HCT116 (cell line): ENCODE measurements around the gene GANAB. TPM values are rescaled to one million over a fixed set of nuclear protein-coding genes. Genes with fewer than 3 reads are reported as not detected.

Experiments used
- ATAC-seq: fragments of 200-7000 bp; cut with Tn5 transposase; 2 replicates; pipeline ENCODE4 v1.9.1; 2020; ENCODE audit warnings: mild to moderate bottlenecking, moderate library complexity
- BruUV-seq: library from RNA; stranded (reverse); fragments of 400-500 nt; replicated peaks from 2 replicates; lab custom pipeline; 2021; lab: Mats Ljungman, UMichigan
- CTCF ChIA-PET: fragments of 300-600 bp; sonication (Branson Sonifier 250); formaldehyde crosslinking; loops from one replicate; lab custom pipeline; 2021; ENCODE audit warnings: antibody characterized with exemption; lab: Charles Lee
- POLR2A ChIA-PET: fragments of 300-600, 350-600 bp; sonication (Branson Sonifier 250); formaldehyde crosslinking; loops from one replicate; lab custom pipeline; 2021; ENCODE audit warnings: antibody characterized with exemption; lab: Charles Lee
- RAD21 ChIA-PET, 2 experiments: fragments of 300-600 bp; sonication (Branson Sonifier 250); formaldehyde crosslinking; loops; one replicate each; lab custom pipeline; 2023; ENCODE audit warnings: low total read pairs in 2 of 2; ENCODE audit not compliant: uncharacterized antibody in 2 of 2, unreplicated experiment in 2 of 2, low non-redundant PET in 1 of 2; lab: Charles Lee
- DNase-seq: peaks from one replicate; pipeline ENCODE4 v3.0.0-alpha.2; 2010; ENCODE audit warnings: low read depth, low spot score
- H2AFZ ChIP-seq: fragments of 200-600 bp; shearing (Covaris generic), sonication (generic); 2 replicates; pipeline ENCODE4 v1.6.1; 2017; ENCODE audit warnings: low read depth, mixed run types, mixed read lengths, antibody characterized with exemption, low read length; ENCODE audit not compliant: poor library complexity, severe bottlenecking
- H3K27ac ChIP-seq: 2 replicates; pipeline ENCODE4 v1.5.1; 2012; ENCODE audit warnings: low read depth, low read length
- H3K27me3 ChIP-seq: fragments of 200-600 bp; sonication (generic); 2 replicates; pipeline ENCODE4 v1.6.1; 2016; ENCODE audit warnings: mixed run types, low read length, mixed read lengths; ENCODE audit not compliant: insufficient read depth
- H3K36me3 ChIP-seq, 2 experiments: fragments of 200-500 bp in 1 of 2; fragments of 200-600 bp in 1 of 2; sonication (Bioruptor generic) in 1 of 2; sonication (generic) in 1 of 2; 2 replicates each; pipeline versions ENCODE4 v1.5.1 to v1.6.1; 2014 to 2016; ENCODE audit warnings: low read length in 2 of 2, inconsistent platforms in 1 of 2, mixed read lengths in 1 of 2, mixed run types in 1 of 2; ENCODE audit not compliant: insufficient read depth in 2 of 2, control insufficient read depth in 1 of 2
- H3K4me1 ChIP-seq, 2 experiments: fragments of 200-600 bp in 1 of 2; sonication (generic) in 1 of 2; 2 replicates each; pipeline versions ENCODE4 v1.5.1 to v1.6.1; 2012 to 2017; ENCODE audit warnings: low read length in 2 of 2, inconsistent platforms in 1 of 2, mild to moderate bottlenecking in 1 of 2, mixed read lengths in 1 of 2, mixed run types in 1 of 2, moderate library complexity in 1 of 2; ENCODE audit not compliant: insufficient read depth in 2 of 2, control insufficient read depth in 1 of 2
- H3K4me2 ChIP-seq: fragments of 200-600 bp; sonication (generic); 2 replicates; pipeline ENCODE4 v1.6.1; 2017; ENCODE audit warnings: mixed run types, low read length, mixed read lengths
- H3K4me3 ChIP-seq, 2 experiments: fragments of 200-600 bp in 1 of 2; sonication (generic) in 1 of 2; replicated peaks in 1 of 2; 2 replicates each; pipeline ENCODE4 v1.5.1; 2011 to 2016; ENCODE audit warnings: low read length in 2 of 2, control low read depth in 1 of 2, low read depth in 1 of 2, mild to moderate bottlenecking in 1 of 2, mixed read lengths in 1 of 2, mixed run types in 1 of 2
- H3K79me2 ChIP-seq: fragments of 200-600 bp; sonication (generic); 2 replicates; pipeline ENCODE4 v1.6.1; 2017; ENCODE audit warnings: mild to moderate bottlenecking, mixed run types, low read length, moderate library complexity, mixed read lengths; ENCODE audit not compliant: insufficient read depth
- H3K9ac ChIP-seq: fragments of 200-600 bp; sonication (generic); 2 replicates; pipeline ENCODE4 v1.6.1; 2016; ENCODE audit warnings: low read length, mixed read lengths
- H3K9me2 ChIP-seq: fragments of 200-600 bp; sonication (generic), shearing (Covaris generic); 2 replicates; pipeline ENCODE4 v1.6.1; 2017; ENCODE audit warnings: mixed run types, mild to moderate bottlenecking, moderate library complexity; ENCODE audit not compliant: insufficient read depth
- H3K9me3 ChIP-seq, 2 experiments: fragments of 200-500 bp in 1 of 2; fragments of 200-600 bp in 1 of 2; sonication (Bioruptor generic) in 1 of 2; sonication (generic) in 1 of 2; 2 replicates each; pipeline ENCODE4 v1.6.1; 2014 to 2017; ENCODE audit warnings: low read length in 2 of 2, mixed read lengths in 2 of 2, inconsistent platforms in 1 of 2, low read depth in 1 of 2, mild to moderate bottlenecking in 1 of 2, mixed run types in 1 of 2, moderate library complexity in 1 of 2; ENCODE audit not compliant: control insufficient read depth in 1 of 2, insufficient read depth in 1 of 2
- H4K20me1 ChIP-seq: fragments of 200-600 bp; sonication (generic), shearing (Covaris generic); 2 replicates; pipeline ENCODE4 v1.6.1; 2017; ENCODE audit warnings: mixed run types, mild to moderate bottlenecking, moderate library complexity; ENCODE audit not compliant: insufficient read depth
- CBX3 ChIP-seq: IDR thresholded peaks from 2 replicates; pipeline ENCODE4 v1.6.1; 2012; ENCODE audit warnings: low read depth
- EZH2 ChIP-seq: fragments of 200-600 bp; sonication (generic); IDR thresholded peaks from 2 replicates; pipeline ENCODE4 v1.6.1; 2017; ENCODE audit warnings: antibody characterized with exemption, mixed run types
- EZH2phosphoT487 ChIP-seq: fragments of 200-600 bp; IDR thresholded peaks from 2 replicates; pipeline ENCODE4 v1.6.1; 2018; ENCODE audit warnings: antibody characterized with exemption, borderline replicate concordance
- FOSL1 ChIP-seq: IDR thresholded peaks from 2 replicates; pipeline ENCODE4 v1.6.1; 2012; ENCODE audit warnings: low read depth
- JUND ChIP-seq: IDR thresholded peaks from 2 replicates; pipeline ENCODE4 v1.6.1; 2012
- MAX ChIP-seq: IDR thresholded peaks from 2 replicates; pipeline ENCODE4 v1.6.1; 2012
- POLR2A ChIP-seq: IDR thresholded peaks from 2 replicates; pipeline ENCODE4 v1.7.0; 2011; ENCODE audit warnings: borderline replicate concordance; ENCODE audit not compliant: insufficient read depth, insufficient read length; ENCODE audit errors: extremely low read depth
- POLR2AphosphoS5 ChIP-seq: IDR thresholded peaks from 2 replicates; pipeline ENCODE4 v1.6.1; 2011; ENCODE audit warnings: mild to moderate bottlenecking, low read depth, low read length, moderate library complexity
- SP1 ChIP-seq: IDR thresholded peaks from 2 replicates; pipeline ENCODE4 v1.6.1; 2012; ENCODE audit warnings: low read depth
- YY1 ChIP-seq: IDR thresholded peaks from 2 replicates; pipeline ENCODE4 v1.6.1; 2011; ENCODE audit warnings: low read length, low read depth, moderate library complexity, mild to moderate bottlenecking; ENCODE audit not compliant: insufficient replicate concordance; ENCODE audit errors: extremely low read depth
- ZBTB33 ChIP-seq: IDR thresholded peaks from 2 replicates; pipeline ENCODE4 v1.6.1; 2011; ENCODE audit warnings: mild to moderate bottlenecking, low read length, moderate library complexity; ENCODE audit not compliant: insufficient replicate concordance; ENCODE audit errors: extremely low read depth
- intact Hi-C: fragments of 100-400 bp; cut with micrococcal nuclease; formaldehyde crosslinking; loops from 2 replicates; pipeline ENCODE4 v1.10.0; 2022
- total RNA-seq: library from RNA; stranded (reverse); gene quantifications from one replicate; pipeline ENCODE4 v1.2.1, GENCODE V29; 2021; ENCODE audit not compliant: unreplicated experiment

The GANAB gene
- total RNA-seq, 1 experiment from 2014 or later = 410 TPM

- Histone ChIP-seq H3K9me2 (no peaks in the 10 kb centered on the region), H3K9me3 (no peaks in the 10 kb centered on the region), H4K20me1 (no peaks in the 10 kb centered on the region), H3K79me2 (peaks cover 15% of the 10 kb centered on the region), H3K4me3 (no peak overlapping the region), H3K27ac (no peak overlapping the region), H3K4me2 (no peak overlapping the region), H2AFZ (no peak overlapping the region), H3K9ac (no peak overlapping the region), H3K36me3 (0 out of 4 replicates have a peak, but pooled peaks cover 0 to 3% of the 10 kb centered on the region in 2 experiments), H3K27me3 (no peaks in the 10 kb centered on the region), H3K4me1 (peaks cover 21 to 35% of the 10 kb centered on the region in 2 experiments)
- DNase-seq (no peak), ATAC-seq (no peak)
- TF ChIP-seq SP1 = no peak
- no peak for TF ChIP-seq POLR2A
- TF ChIP-seq JUND = no peak
- no peak for TF ChIP-seq POLR2AphosphoS5
- no peak for TF ChIP-seq YY1
- TF ChIP-seq EZH2 = no peak
- no peak for TF ChIP-seq CBX3
- no peak for TF ChIP-seq FOSL1
- TF ChIP-seq ZBTB33 = no peak
- no peak for TF ChIP-seq EZH2phosphoT487
- no peak for TF ChIP-seq MAX
- CTCF ChIA-PET = no interaction called here
- no TSS peak for BruUV-seq
- RAD21 ChIA-PET = no interaction called here
- POLR2A ChIA-PET = interaction anchor here (0.6 to 1.3 kb wide), 3 partner anchors 11 to 90 kb away, joined by 3 to 10 read pairs (median 3); partner anchors contain the start of genes C11orf98, CSKMT and UQCC3
- intact Hi-C loops = no loop called here
Observed at GRCh38 chr11:62682518-62682917, 36.1 kb upstream of the GANAB start.
